GM12865 (cell line): ENCODE measurements around the gene PRXL2A.

ENCODE experiments used
- DNase-seq: peaks from one replicate; pipeline ENCODE4 v3.0.0; 2010; ENCODE audit warnings: low read depth
- H3K4me3 ChIP-seq: 2 replicates; pipeline ENCODE4 v1.5.1; 2011; ENCODE audit warnings: mild to moderate bottlenecking, low read depth, low read length, control low read depth
- TF ChIP-seq, protein P1 (sequence below): IDR thresholded peaks from 2 replicates; pipeline ENCODE4 v1.5.1; 2011; ENCODE audit warnings: low read length, control low read depth, low read depth, inconsistent platforms; ENCODE audit not compliant: insufficient read depth; ENCODE audit errors: missing control alignments

Gene PRXL2A

DNA sequence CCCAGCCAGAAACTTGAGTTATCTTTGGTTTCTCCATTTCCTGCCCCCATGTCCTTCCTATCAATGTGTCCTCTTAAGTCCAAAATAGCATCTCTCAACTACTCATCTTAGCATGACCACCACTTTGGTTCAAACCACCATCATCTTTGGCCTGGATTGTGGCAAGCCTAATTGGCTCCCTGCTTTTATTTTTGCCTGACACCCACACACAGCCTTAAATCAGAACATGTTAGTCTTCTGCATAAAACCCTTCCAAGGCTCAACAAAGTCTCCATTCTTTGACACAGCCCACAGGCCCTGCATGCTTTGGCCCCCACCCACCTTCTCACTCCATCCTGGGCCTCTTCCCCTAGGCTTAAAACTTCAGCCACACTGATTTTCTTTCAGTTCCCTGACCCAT lies 43.7 kb downstream of the PRXL2A start:
- TF ChIP-seq, protein P1, sequence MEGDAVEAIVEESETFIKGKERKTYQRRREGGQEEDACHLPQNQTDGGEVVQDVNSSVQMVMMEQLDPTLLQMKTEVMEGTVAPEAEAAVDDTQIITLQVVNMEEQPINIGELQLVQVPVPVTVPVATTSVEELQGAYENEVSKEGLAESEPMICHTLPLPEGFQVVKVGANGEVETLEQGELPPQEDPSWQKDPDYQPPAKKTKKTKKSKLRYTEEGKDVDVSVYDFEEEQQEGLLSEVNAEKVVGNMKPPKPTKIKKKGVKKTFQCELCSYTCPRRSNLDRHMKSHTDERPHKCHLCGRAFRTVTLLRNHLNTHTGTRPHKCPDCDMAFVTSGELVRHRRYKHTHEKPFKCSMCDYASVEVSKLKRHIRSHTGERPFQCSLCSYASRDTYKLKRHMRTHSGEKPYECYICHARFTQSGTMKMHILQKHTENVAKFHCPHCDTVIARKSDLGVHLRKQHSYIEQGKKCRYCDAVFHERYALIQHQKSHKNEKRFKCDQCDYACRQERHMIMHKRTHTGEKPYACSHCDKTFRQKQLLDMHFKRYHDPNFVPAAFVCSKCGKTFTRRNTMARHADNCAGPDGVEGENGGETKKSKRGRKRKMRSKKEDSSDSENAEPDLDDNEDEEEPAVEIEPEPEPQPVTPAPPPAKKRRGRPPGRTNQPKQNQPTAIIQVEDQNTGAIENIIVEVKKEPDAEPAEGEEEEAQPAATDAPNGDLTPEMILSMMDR, result no peak
- no peak overlapping the region for H3K4me3 ChIP-seq
- DNase-seq, result no peak

DNA sequence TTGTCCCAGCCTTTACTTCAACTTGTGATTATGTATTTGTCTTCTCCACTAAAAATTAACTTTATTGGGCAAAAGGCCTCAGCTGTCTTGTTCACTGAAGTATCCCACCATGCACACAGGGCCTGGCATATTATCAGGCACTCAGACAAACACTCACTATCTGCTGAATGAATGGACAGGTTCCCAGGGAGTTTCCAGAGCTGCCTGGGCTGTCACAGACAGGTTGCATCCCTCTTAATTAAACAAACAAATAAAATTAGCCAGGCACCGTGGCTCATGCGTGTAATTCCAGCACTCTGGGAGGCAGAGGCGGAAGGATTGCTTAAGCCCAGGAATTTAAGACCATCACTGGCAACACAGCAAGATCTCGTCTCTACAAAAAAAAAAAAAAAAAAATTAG lies 44.3 kb downstream of the PRXL2A start:
- H3K4me3 ChIP-seq, result no peak overlapping the region
- DNase-seq, result no peak
- TF ChIP-seq, protein P1, result no peak

DNA sequence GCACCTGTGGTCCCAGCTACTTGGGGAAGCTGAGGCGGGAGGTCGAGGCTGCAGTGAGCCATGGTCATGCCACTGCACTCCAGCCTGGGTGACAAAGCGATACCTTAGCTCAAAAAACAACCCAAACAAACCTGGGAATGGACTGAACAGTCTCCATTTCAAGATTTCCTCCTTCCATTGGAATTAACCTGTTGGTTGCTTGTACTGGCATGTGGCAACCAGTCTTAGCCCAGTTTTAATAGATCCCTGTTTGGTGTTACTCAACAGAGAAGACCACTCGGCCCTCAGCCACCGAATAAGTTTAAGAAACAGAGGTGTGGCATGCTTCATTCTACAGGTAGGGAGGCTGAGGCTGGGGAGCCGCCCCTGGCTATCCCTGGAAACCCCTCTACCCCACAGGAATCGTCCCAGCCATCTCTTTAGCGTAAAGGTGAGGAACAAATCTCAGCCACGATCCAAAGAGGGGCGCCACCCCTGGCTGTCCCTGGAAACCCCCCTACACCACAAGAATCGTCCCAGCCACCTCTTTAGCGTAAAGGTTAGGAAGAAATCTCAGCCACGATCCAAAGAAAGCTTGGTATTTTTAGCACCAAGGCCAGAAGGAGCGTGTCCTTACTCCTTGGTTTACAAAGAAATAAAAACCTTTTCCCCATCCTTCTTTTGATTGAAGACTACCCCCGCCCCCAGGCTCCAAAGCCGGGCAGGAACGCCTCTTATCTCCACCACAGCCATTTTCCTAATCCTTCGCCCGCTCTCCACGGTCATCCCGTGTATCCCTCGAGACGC lies 44.9 kb downstream of the PRXL2A start:
- TF ChIP-seq, protein P1, result no peak
- peak overlapping the region; percentile 44 for H3K4me3 ChIP-seq
- no peak for DNase-seq

DNA sequence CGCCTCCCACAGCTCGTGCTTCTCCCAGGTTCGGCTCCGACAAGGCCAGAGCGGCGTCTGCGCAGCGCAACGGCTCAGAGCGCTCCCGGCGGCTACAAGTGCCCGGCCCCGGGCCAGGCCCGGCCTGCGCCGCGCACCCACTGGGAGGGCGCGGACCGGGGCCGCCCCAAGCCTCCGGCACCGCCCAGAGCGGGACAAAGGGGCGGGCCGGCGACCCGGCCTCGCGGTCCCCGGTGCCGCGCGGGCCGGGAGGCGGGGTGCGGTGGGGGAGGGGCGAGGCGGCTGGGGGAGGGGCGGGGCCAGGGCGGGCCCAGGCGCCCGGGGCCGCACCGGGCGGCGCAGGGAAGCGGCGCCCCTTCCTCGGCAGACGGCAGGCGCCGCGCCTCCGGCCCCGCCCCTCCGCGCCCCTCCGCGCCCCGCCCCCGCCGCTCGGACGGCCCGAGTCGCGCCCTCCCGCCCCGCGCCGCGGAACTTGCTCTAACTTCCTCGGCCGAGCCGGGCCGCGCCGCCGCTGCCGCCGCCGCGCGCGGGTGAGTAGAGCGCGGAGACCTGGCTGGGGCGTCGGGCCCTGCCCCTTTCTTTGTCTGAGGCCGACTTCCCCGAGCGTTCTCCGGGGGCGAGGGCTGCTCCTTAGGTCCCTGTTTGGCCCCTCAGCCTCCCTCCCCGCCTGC lies 45.6 kb downstream of the PRXL2A start, which contains the start of gene TSPAN14:
Gene TSPAN14 (plus strand): TSS at position 469 of the 671 bp plus-strand sequence. CDS start 34,924 bp downstream, outside the sequence.
- peak; percentile 86 for DNase-seq
- TF ChIP-seq, protein P1, result no peak
- peak within 1 kb of the TSS; percentile 56 for H3K4me3 ChIP-seq

DNA sequence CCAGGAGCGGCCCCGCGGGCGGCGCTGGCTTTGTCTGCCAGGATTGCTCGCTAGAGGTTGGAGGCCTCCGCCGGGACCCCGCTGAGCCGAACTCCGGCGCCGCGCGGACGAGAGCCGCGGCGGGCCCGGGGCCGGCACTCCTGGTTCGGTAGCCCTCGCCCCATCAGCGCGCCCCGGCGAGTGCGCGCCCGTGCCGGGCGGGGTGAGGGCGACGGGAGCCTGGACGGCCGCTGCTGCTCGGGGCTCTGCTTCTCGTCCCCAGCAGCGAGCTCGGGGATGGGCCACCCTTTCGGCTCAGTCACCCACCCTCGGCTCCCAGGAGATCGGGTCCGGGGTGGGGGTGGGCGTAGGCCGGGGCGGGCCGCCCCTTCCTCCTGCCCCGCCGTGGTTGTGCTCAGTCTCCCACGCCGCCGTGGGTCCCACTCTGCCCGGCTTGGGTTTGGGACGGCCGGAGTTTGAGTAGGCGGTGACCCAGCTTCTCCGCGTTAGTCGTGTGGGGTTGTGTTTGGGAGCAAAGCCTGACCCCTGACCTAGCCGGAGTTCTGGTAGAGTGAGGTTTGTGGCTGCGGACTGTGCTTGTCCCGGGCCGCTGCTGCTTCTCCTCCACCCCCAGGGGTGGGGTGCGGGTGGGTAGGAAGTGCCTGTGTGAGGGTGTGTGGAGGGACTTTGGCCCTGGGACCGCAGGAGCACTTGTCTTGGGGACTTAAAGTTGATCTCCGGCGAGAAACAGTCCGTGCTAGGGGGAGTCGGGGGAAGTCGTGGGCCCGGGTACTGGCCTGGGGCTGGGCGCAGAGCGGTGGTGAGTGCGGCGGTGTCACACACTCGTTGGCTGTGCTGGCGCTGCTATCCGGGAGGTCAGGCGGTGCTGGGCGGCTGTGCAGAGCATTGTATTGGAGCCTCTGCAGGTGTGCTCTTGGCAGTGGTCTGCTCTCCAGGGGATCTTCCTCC lies 46.4 kb downstream of the PRXL2A start:
- peak; percentile 60 for DNase-seq
- peak overlapping the region; percentile 56 for H3K4me3 ChIP-seq

More for the DNA sequence above, 46.4 kb downstream of the PRXL2A start:
- TF ChIP-seq, protein P1, result no peak
